HepG2 (cell line): Measurements from ENCODE around the gene REC114. TPM values are rescaled to one million over a fixed set of nuclear protein-coding genes. Genes with fewer than 3 reads are reported as not detected.

Experiments used
- ATAC-seq: fragments of 200-7000 bp; cut with Tn5 transposase; 3 replicates; pipeline ENCODE4 v1.9.1; 2020; ENCODE audit warnings: mild to moderate bottlenecking, moderate library complexity
- BruUV-seq: library from RNA; stranded (reverse); fragments of 400-500 nt; replicated peaks from 2 replicates; lab custom pipeline; 2021; lab: Mats Ljungman, UMichigan
- CTCF ChIA-PET: fragments of 300-600 bp; formaldehyde crosslinking; extraction: SDS; loops from one replicate; lab custom pipeline; 2021; ENCODE audit warnings: low total read pairs, inconsistent platforms, low intra/inter-chr PET ratio; lab: Yijun Ruan, JAX
- POLR2A ChIA-PET: fragments of 350-600 bp; sonication (Branson Sonifier 250); formaldehyde crosslinking; loops from one replicate; lab custom pipeline; 2020; ENCODE audit warnings: antibody characterized with exemption, inconsistent platforms; lab: Yijun Ruan, JAX
- DNase-seq: peaks from one replicate; pipeline ENCODE4 v3.0.0-alpha.2; 2015; ENCODE audit warnings: low spot score
- FAIRE-seq: peaks from 3 replicates; lab custom pipeline; 2011; peaks lifted over from hg19 to GRCh38; lab: Jason Lieb, UNC
- H2AFZ ChIP-seq: one replicate; pipeline ENCODE4 v1.6.1; 2011; ENCODE audit warnings: low read length, inconsistent platforms
- H3K27ac ChIP-seq: fragments of 300-600 bp; 3 replicates; pipeline ENCODE4 v1.8.0; 2011; ENCODE audit warnings: mixed run types, mild to moderate bottlenecking, mixed read lengths, low read length, inconsistent platforms; ENCODE audit not compliant: insufficient read depth; ENCODE audit errors: extremely low read length
- H3K27me3 ChIP-seq, 2 experiments: fragments of 200-600 bp in 1 of 2; 2 replicates in 1 of 2; 3 replicates in 1 of 2; pipeline versions ENCODE4 v1.6.0 to v1.8.0; 2011; ENCODE audit warnings: low read length in 2 of 2, mild to moderate bottlenecking in 2 of 2, moderate library complexity in 2 of 2, inconsistent platforms in 1 of 2; ENCODE audit not compliant: insufficient read depth in 2 of 2, control insufficient read depth in 1 of 2
- H3K36me3 ChIP-seq, 2 experiments: fragments of 200-600 bp in 1 of 2; replicated peaks in 1 of 2; 2 replicates in 1 of 2; 3 replicates in 1 of 2; pipeline versions ENCODE4 v1.5.1 to v1.8.0; 2011; ENCODE audit warnings: low read length in 2 of 2, inconsistent platforms in 1 of 2; ENCODE audit not compliant: insufficient read depth in 2 of 2, control insufficient read depth in 1 of 2
- H3K4me1 ChIP-seq: 2 replicates; pipeline ENCODE4 v1.5.1; 2012; ENCODE audit warnings: low read length, inconsistent platforms; ENCODE audit not compliant: insufficient read depth
- H3K4me2 ChIP-seq: 2 replicates; pipeline ENCODE4 v1.6.0; 2011; ENCODE audit warnings: low read depth, low read length, inconsistent platforms
- H3K4me3 ChIP-seq, 3 experiments: fragments of 200-600 bp in 1 of 3; sonication (generic), shearing (Covaris generic) in 1 of 3; replicated peaks in 1 of 3; 2 replicates each; pipeline ENCODE4 v1.5.1; 2011 to 2016; ENCODE audit warnings: low read length in 3 of 3, inconsistent platforms in 2 of 3, low read depth in 2 of 3, mild to moderate bottlenecking in 2 of 3, control low read depth in 1 of 3, mixed read lengths in 1 of 3; ENCODE audit not compliant: insufficient read depth in 1 of 3
- H3K79me2 ChIP-seq: one replicate; pipeline ENCODE4 v1.6.1; 2011; ENCODE audit warnings: low read length, inconsistent platforms; ENCODE audit not compliant: insufficient read depth
- H3K9ac ChIP-seq: 2 replicates; pipeline ENCODE4 v1.6.0; 2011; ENCODE audit warnings: mild to moderate bottlenecking, low read depth, low read length, inconsistent platforms; ENCODE audit not compliant: insufficient read depth
- H3K9me3 ChIP-seq: 2 replicates; pipeline ENCODE4 v1.5.1; 2012; ENCODE audit warnings: mild to moderate bottlenecking, low read length
- H4K20me1 ChIP-seq: 2 replicates; pipeline ENCODE4 v1.6.0; 2011; ENCODE audit warnings: inconsistent platforms, mild to moderate bottlenecking, low read length, moderate library complexity; ENCODE audit not compliant: insufficient read depth
- CHCHD3 ChIP-seq: sonication (generic); formaldehyde crosslinking; IDR thresholded peaks from 2 replicates; pipeline ENCODE4 v1.8.0; 2022; ENCODE audit warnings: mild to moderate bottlenecking, missing genetic modification reagents, moderate library complexity
- ERF ChIP-seq: IDR thresholded peaks from 2 replicates; pipeline ENCODE4 v1.6.1; 2018; ENCODE audit warnings: missing biosample characterization, missing genetic modification reagents
- JARID2 ChIP-seq: sonication (generic); formaldehyde crosslinking; IDR thresholded peaks from 2 replicates; pipeline ENCODE4 v1.8.1; 2023; ENCODE audit warnings: missing genetic modification reagents, inconsistent platforms; ENCODE audit not compliant: insufficient replicate concordance
- RORA ChIP-seq: sonication (generic); formaldehyde crosslinking; IDR thresholded peaks from 2 replicates; pipeline ENCODE4 v1.5.0; 2020; ENCODE audit warnings: mild to moderate bottlenecking, missing genetic modification reagents, moderate library complexity
- RXRA ChIP-seq: sonication (generic); formaldehyde crosslinking; IDR thresholded peaks from 2 replicates; pipeline ENCODE4 v1.5.1; 2020; ENCODE audit warnings: missing genetic modification reagents
- TGIF2 ChIP-seq: IDR thresholded peaks from 2 replicates; pipeline ENCODE4 v1.6.1; 2016; ENCODE audit warnings: control low read depth, missing compliant biosample characterization
- ZNF263 ChIP-seq: sonication (generic); formaldehyde crosslinking; IDR thresholded peaks from 2 replicates; pipeline ENCODE4 v1.4.0; 2020; ENCODE audit warnings: missing genetic modification reagents
- ZNF317 ChIP-seq: sonication (generic); formaldehyde crosslinking; IDR thresholded peaks from 2 replicates; pipeline ENCODE4 v1.5.0; 2020; ENCODE audit warnings: mild to moderate bottlenecking, missing genetic modification reagents
- ZNF430 ChIP-seq: sonication (generic); formaldehyde crosslinking; IDR thresholded peaks from 2 replicates; pipeline ENCODE4 v1.9.0; 2021; ENCODE audit warnings: mild to moderate bottlenecking, missing genetic modification reagents
- ZNF577 ChIP-seq: sonication (generic); formaldehyde crosslinking; IDR thresholded peaks from 2 replicates; pipeline ENCODE4 v1.4.0; 2020; ENCODE audit warnings: mild to moderate bottlenecking, low read depth, missing genetic modification reagents, borderline replicate concordance
- WGBS: methylation state at CpG from one replicate; pipeline ENCODE4 v1.1.6; 2017; ENCODE audit warnings: low lambda C conversion rate; 5-methylcytosine and 5-hydroxymethylcytosine counted together
- in situ Hi-C: cut with HindIII; loops from 2 replicates; pipeline ENCODE4 v1.10.0; 2017; ENCODE audit warnings: low pct_unique_long_range_greater_than_20kb; ENCODE audit not compliant: extremely low pct_ligation_motif_present
- intact Hi-C: fragments of 100-400 bp; cut with micrococcal nuclease; formaldehyde crosslinking; loops from one replicate; pipeline ENCODE4 v1.10.0; 2022; ENCODE audit not compliant: unreplicated experiment
- polyA plus RNA-seq, 8 experiments: library from polyadenylated mRNA; depleted of rRNA in 3 of 8; stranded (reverse) in 7 of 8; unstranded in 1 of 8; fragments of >200 nt; fragmentation: Illumina TruSeq in 4 of 8; extraction: Trizol in 4 of 8; gene quantifications; 2 replicates each; pipeline versions ENCODE4 v1.2.1 to v1.2.3, GENCODE V29; 2011 to 2016; ENCODE audit warnings: low read depth in 4 of 8, missing spikeins in 1 of 8, mixed read lengths in 1 of 8; ENCODE audit not compliant: insufficient read depth in 1 of 8
- total RNA-seq, 5 experiments: library from RNA; depleted of rRNA; stranded (reverse); fragments of >200 nt; fragmentation: Illumina TruSeq; extraction: Trizol; gene quantifications; 2 replicates each; pipeline ENCODE4 v1.2.3, GENCODE V29; 2016; ENCODE audit warnings: low read depth in 1 of 5
- TF ChIP-seq, protein P1 (sequence below): IDR thresholded peaks from 2 replicates; pipeline ENCODE4 v1.6.1; 2016; ENCODE audit warnings: missing biosample characterization, missing genetic modification reagents, low read depth
- TF ChIP-seq, protein P2 (sequence below): sonication (generic); formaldehyde crosslinking; IDR thresholded peaks from 2 replicates; pipeline ENCODE4 v1.9.0; 2021; ENCODE audit warnings: missing genetic modification reagents, borderline replicate concordance

REC114 gene
- total and polyA plus RNA-seq, 2 of the 13 experiments (the other 11 are each of a cell fraction or from before 2014, with no cell fraction given): not detected

DNA sequence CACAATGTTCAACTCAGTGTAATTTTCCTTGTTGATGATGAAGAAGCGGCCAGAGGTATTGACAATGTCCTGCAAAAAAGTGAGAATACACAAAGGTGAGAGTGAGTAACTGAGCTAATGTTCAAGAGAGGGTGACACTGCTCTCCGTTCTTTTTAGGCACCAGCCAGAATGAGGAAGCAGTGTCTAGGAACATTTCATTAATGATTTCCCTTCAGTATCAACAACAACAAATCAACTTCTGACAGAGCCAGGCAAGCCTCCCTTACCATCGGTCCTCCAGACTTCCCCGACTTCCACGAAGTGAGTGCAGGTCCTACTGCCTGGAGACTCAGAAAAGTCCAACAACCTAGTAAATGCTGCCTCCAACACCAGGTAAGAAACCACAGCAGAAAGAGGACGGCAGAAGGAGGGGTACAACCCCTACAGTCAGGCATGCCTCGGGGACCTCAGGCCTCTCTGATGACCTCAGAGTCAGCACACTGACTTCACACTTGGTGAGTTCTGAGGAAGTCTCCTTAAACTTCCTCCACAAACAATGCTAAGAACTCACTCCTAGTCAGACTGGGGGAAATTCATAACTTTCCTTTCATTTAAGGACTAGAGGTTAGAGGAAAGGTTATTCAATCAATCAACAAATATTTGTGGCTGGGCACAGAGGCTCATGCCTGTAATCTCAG is 127.5 kb downstream of the REC114 start:
- H3K27ac ChIP-seq: no peak overlapping the region
- H3K9me3 ChIP-seq: no peaks in the 10 kb centered on the region
- H3K4me3 ChIP-seq: no peak overlapping the region
- H3K27me3 ChIP-seq: no peaks in the 10 kb centered on the region
- no peaks in the 10 kb centered on the region for H3K4me1 ChIP-seq
- in situ Hi-C loops (no loop called here), intact Hi-C loops (no loop called here)
- TF ChIP-seq RXRA (CRISPR knock-in tag) (no peak), JARID2 (CRISPR knock-in tag) (no peak), CHCHD3 (no peak), ZNF577 (no peak), ERF (CRISPR knock-in tag) (no peak), RORA (CRISPR knock-in tag) (no peak)
- TF ChIP-seq, protein P1, sequence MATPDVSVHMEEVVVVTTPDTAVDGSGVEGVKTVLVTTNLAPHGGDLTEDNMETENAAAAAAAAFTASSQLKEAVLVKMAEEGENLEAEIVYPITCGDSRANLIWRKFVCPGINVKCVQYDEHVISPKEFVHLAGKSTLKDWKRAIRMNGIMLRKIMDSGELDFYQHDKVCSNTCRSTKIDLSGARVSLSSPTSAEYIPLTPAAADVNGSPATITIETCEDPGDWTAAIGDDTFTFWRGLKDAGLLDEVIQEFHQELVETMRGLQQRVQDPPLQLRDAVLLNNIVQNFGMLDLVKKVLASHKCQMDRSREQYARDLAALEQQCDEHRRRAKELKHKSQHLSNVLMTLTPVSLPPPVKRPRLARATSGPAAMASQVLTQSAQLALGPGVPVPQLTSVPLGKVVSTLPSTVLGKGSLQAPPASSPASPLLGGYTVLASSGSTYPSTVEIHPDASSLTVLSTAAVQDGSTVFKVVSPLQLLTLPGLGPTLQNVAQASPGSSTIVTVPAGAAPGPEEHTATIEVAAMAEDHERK (CRISPR knock-in tag): no peak
- no peak overlapping the region for H3K4me2 ChIP-seq
- 96% methylated on average over 7 of the region's 7 CpGs for WGBS
- H2AFZ ChIP-seq: no peak overlapping the region
- CTCF ChIA-PET: no interaction called here
- ATAC-seq (no peak), FAIRE-seq (no peak), DNase-seq (no peak)
- no TSS peak for BruUV-seq
- no peaks in the 10 kb centered on the region for H4K20me1 ChIP-seq
- peaks cover 25 to 68% of the 10 kb centered on the region in 2 experiments for H3K36me3 ChIP-seq
- POLR2A ChIA-PET: no interaction called here
- no peaks in the 10 kb centered on the region for H3K79me2 ChIP-seq
- no peak overlapping the region for H3K9ac ChIP-seq

DNA sequence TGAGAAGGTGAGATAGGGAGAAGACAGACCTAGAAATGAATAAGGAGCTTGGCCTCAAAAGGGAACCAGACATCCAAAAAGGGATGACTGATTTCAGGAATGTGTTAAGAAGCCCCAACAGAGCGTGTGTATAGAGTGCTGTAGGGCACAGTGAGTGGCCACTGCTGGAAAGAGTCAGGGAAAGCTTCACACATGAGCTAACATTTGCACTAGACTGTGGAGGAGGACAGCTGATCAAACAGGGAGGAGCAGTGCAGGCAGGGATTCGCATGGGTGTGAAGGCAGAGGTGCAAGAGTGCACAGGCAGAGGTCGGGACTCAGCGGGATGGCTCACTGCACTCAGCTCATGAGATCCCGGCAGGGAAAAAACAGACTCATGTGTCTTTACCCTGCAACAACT is 128.4 kb downstream of the REC114 start:
- Histone ChIP-seq H3K9me3 (no peaks in the 10 kb centered on the region), H4K20me1 (no peaks in the 10 kb centered on the region), H3K4me2 (no peak overlapping the region), H3K4me3 (no peak overlapping the region), H3K36me3 (peaks cover 25 to 71% of the 10 kb centered on the region in 2 experiments), H3K27ac (no peak overlapping the region), H3K9ac (no peak overlapping the region), H3K27me3 (no peaks in the 10 kb centered on the region), H3K79me2 (no peaks in the 10 kb centered on the region), H2AFZ (no peak overlapping the region), H3K4me1 (no peaks in the 10 kb centered on the region)
- peak; percentile 8 for DNase-seq
- TF ChIP-seq, protein P2, sequence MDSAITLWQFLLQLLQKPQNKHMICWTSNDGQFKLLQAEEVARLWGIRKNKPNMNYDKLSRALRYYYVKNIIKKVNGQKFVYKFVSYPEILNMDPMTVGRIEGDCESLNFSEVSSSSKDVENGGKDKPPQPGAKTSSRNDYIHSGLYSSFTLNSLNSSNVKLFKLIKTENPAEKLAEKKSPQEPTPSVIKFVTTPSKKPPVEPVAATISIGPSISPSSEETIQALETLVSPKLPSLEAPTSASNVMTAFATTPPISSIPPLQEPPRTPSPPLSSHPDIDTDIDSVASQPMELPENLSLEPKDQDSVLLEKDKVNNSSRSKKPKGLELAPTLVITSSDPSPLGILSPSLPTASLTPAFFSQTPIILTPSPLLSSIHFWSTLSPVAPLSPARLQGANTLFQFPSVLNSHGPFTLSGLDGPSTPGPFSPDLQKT: no peak
- peak; percentile 93 for TF ChIP-seq ZNF317 (CRISPR knock-in tag)
- no peak for TF ChIP-seq TGIF2
- TF ChIP-seq ZNF263 (CRISPR knock-in tag): peak; percentile 95
- no peak for TF ChIP-seq ZNF430 (CRISPR knock-in tag)
- CTCF ChIA-PET: no interaction called here
- in situ Hi-C loops (no loop called here), intact Hi-C loops (no loop called here)
- WGBS: 79% methylated on average over 5 of the region's 5 CpGs
- POLR2A ChIA-PET: no interaction called here
- no peak for FAIRE-seq
- no TSS peak for BruUV-seq
- ATAC-seq: peak; percentile 58
